Measurements from ENCODE around the gene VSIG4. TPM values are rescaled to one million over a fixed set of nuclear protein-coding genes. Genes with fewer than 3 reads are reported as not detected.
"Not testable (repeated sequence)": the region's sequence is repeated elsewhere in the genome, so short reads cannot be mapped to it uniquely, and the experiment has no call there.

Gene VSIG4
- total RNA-seq, 2 donors from 2014 or later, result 14.8 to 38.9 TPM

GRCh38 chrX:65976161-65976560 is 63.7 kb downstream of the VSIG4 start:
- Histone ChIP-seq H3K27me3 (no peaks in the 10 kb centered on the region), H3K4me3 (no peak overlapping the region), H3K36me3 (replicated peaks in 1 of 2; ENCODE audit: insufficient read depth in 1 of 2, low read depth in 2 of 2) (no peaks in the 10 kb centered on the region), H3K9me3 (no peaks in the 10 kb centered on the region), H3K27ac (no peak overlapping the region), H3K4me1 (no peaks in the 10 kb centered on the region)
- TF ChIP-seq POLR2A (IDR thresholded peaks at IDR 0.05) (no peak), CTCF (IDR thresholded peaks at IDR 0.05) (no peak)
- DNase-seq (no peak), ATAC-seq (no peak)
- intact Hi-C loops (cut with DNase I), result no loop called here

GRCh38 chrX:65975161-65975751 is 64.6 kb downstream of the VSIG4 start:
- H3K4me1 ChIP-seq; H3K36me3 ChIP-seq (replicated peaks in 1 of 2; ENCODE audit: insufficient read depth in 1 of 2, low read depth in 2 of 2); DNase-seq: not testable (repeated sequence)

More at GRCh38 chrX:65975161-65975751, 64.6 kb downstream of the VSIG4 start:
- 58 to 91% methylated on average over 2 to 6 of the region's 38 CpGs for WGBS, 2 donors
- H3K4me3 ChIP-seq; H3K27ac ChIP-seq; H3K9me3 ChIP-seq; ATAC-seq; H3K27me3 ChIP-seq; intact Hi-C loops (cut with DNase I): not testable (repeated sequence)

MicroRNAs encoded within 50 kb of the gene (microRNA counts, 767-probe panel; counts per million panel counts)
- 7,363 to 8,448 counts per million in 2 donors for microRNA hsa-miR-223-3p

Other genes starting within 250 kb of the VSIG4 start
- gene HEPH, start 124.2 kb upstream of the VSIG4 start, total RNA-seq, result 1 to 10 TPM; 2.3 to 4.2 TPM

Data from body of pancreas (tissue), 4 donors.